ENCODE results near the gene PLOD2. TPM values are rescaled to one million over a fixed set of nuclear protein-coding genes. Genes with fewer than 3 reads are reported as not detected.

PLOD2 gene
- total and polyA plus RNA-seq, 12 donors: 12.5 to 44.6 (median 16.8) TPM

- intact Hi-C loops (cut with DNase I): no loop called here
These were observed 60.8 kb downstream of the PLOD2 start for GRCh38 chr3:146100180-146100579.

DNA sequence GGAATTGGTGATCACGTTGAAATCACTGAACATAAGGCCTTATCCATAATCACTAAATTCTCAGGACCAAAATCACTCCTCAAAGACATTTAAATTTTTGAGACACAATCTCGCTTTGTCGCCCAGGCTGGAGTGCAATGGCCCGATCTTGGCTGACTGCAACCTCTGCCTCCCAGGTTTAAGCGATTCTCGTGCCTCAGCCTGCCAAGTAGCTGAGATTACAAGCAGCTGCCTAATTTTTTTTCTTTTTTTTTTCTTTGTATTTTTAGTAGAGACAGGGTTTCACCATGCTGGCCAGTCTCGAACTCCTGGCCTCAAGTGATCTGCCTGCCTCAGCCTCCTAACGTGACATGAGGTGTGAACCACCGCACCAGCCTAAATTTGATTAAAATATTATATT lies 61.7 kb downstream of the PLOD2 start:
- no peak for DNase-seq
- Histone ChIP-seq H3K4me3 (no peak overlapping the region), H3K9me3 (no peaks in the 10 kb centered on the region), H3K27me3 (no peaks in the 10 kb centered on the region), H3K36me3 (peaks cover 0 to 48% (median 17%) of the 10 kb centered on the region in 9 donors), H3K4me1 (peaks cover 0 to 7% (median 0%) of the 10 kb centered on the region in 9 donors), H3K27ac (no peak overlapping the region)
- ATAC-seq: peak in 1 of 8 donors; percentile 20
- whole genome bisulfite sequencing, 2 donors: 55 to 67% methylated on average over 9 of the region's 9 CpGs
- intact Hi-C loops (cut with DNase I): no loop called here
- TF ChIP-seq CTCF (IDR thresholded peaks at IDR 0.05): no peak

More at GRCh38 chr3:146100180-146100579, 60.8 kb downstream of the PLOD2 start:
- WGBS, 2 donors: 86 to 90% methylated on average over 2 of the region's 2 CpGs
- Histone ChIP-seq H3K9me3 (no peaks in the 10 kb centered on the region), H3K27ac (no peak overlapping the region), H3K36me3 (peaks cover 0 to 57% (median 17%) of the 10 kb centered on the region in 9 donors), H3K27me3 (no peaks in the 10 kb centered on the region), H3K4me3 (no peak overlapping the region), H3K4me1 (peaks cover 0 to 6% (median 0%) of the 10 kb centered on the region in 9 donors)
- ATAC-seq (no peak), DNase-seq (no peak)
- TF ChIP-seq CTCF (IDR thresholded peaks at IDR 0.05): no peak

DNA sequence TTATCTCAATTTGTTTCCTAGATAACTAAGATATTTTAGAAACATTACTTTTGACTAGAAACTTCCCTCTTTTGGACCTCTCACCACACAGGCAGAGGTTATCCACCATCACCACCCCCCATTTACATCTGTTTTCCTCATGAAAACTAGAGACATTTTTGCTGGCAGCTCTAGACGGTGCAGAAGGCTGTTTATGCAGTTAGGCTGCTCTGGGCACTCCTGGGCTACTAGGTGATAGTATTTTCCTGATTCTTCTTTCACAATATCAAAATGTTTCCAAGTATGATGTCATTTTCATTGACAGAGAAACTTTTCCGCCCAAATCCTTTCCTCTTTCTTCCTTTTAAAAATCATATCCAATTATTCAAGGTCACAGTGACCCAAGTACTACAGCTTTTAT lies 67.1 kb downstream of the PLOD2 start:
- peak overlapping the region in 1 of 10 donors; percentile 46 for H3K27ac ChIP-seq
- WGBS, 2 donors: 23 to 28% methylated on average over 2 of the region's 2 CpGs

GRCh38 chr3:146092230-146092629 lies 68.8 kb downstream of the PLOD2 start:
- H3K27ac ChIP-seq: no peak overlapping the region
- intact Hi-C loops (cut with DNase I): loop anchor here in 1 of 10 donors (5.0 kb wide), 1 partner anchor 65 kb away; no protein-coding TSS in a partner anchor
- DNase-seq (no peak), ATAC-seq (peak in 1 of 8 donors; percentile 18)
- H3K36me3 ChIP-seq: peaks cover 0 to 21% (median 0%) of the 10 kb centered on the region in 9 donors
- 55 to 63% methylated on average over 1 of the region's 1 CpG for WGBS, 2 donors
- H3K9me3 ChIP-seq: no peaks in the 10 kb centered on the region
- H3K4me1 ChIP-seq: peaks cover 0 to 37% (median 9%) of the 10 kb centered on the region in 9 donors
- H3K4me3 ChIP-seq: no peak overlapping the region
- TF ChIP-seq CTCF (IDR thresholded peaks at IDR 0.05): no peak
- H3K27me3 ChIP-seq: no peaks in the 10 kb centered on the region

More for the DNA sequence above, 67.1 kb downstream of the PLOD2 start:
- H3K27me3 ChIP-seq: no peaks in the 10 kb centered on the region
- H3K4me3 ChIP-seq: no peak overlapping the region
- intact Hi-C loops (cut with DNase I): loop anchor here in 1 of 10 donors (5.0 kb wide), 1 partner anchor 63 kb away; no protein-coding TSS in a partner anchor
- DNase-seq: no peak
- peak in 6 of 8 donors; percentile 41 to 67 (median 62) for ATAC-seq
- H3K9me3 ChIP-seq: no peaks in the 10 kb centered on the region
- H3K36me3 ChIP-seq: peaks cover 0 to 25% (median 0%) of the 10 kb centered on the region in 9 donors
- TF ChIP-seq CTCF (IDR thresholded peaks at IDR 0.05): no peak
- H3K4me1 ChIP-seq: peaks cover 0 to 37% (median 9%) of the 10 kb centered on the region in 9 donors
